A204.1 (cell line): ENCODE data around the gene CLNS1A.
"Not testable (repeated sequence)": the region's sequence is repeated elsewhere in the genome, so short reads cannot be mapped to it uniquely, and the experiment has no call there.

ENCODE experiments used
- FAIRE-seq: peaks from 2 replicates; lab custom pipeline; 2012; peaks lifted over from hg19 to GRCh38; lab: Jason Lieb, UNC

CLNS1A gene

GRCh38 chr11:77617892-77618291 lies 19.7 kb downstream of the CLNS1A start:
- no peak for FAIRE-seq

- no peak for FAIRE-seq
Measured at GRCh38 chr11:77611921-77612320, 25.7 kb downstream of the CLNS1A start.

- no peak for FAIRE-seq
Measured at GRCh38 chr11:77609234-77609633, 28.4 kb downstream of the CLNS1A start.

- FAIRE-seq, result no peak
Measured at GRCh38 chr11:77604281-77604680, 33.3 kb downstream of the CLNS1A start.

GRCh38 chr11:77602381-77603088 lies 35.1 kb downstream of the CLNS1A start:
- FAIRE-seq, result no peak

- no peak for FAIRE-seq
Measured at GRCh38 chr11:77598195-77598594, 39.4 kb downstream of the CLNS1A start.

- FAIRE-seq, result no peak
Measured at GRCh38 chr11:77596626-77597025, 41.0 kb downstream of the CLNS1A start.

- no peak for FAIRE-seq
Measured at GRCh38 chr11:77593883-77594282, 43.7 kb downstream of the CLNS1A start.

GRCh38 chr11:77592727-77593126 lies 44.9 kb downstream of the CLNS1A start:
- no peak for FAIRE-seq

GRCh38 chr11:77590194-77590782 lies 47.3 kb downstream of the CLNS1A start:
- no peak for FAIRE-seq

- no peak for FAIRE-seq
Measured at GRCh38 chr11:77589521-77590193, 47.9 kb downstream of the CLNS1A start, which contains the start of gene AQP11. Gene AQP11 (plus strand): TSS chr11:77589953. CDS start chr11:77589993, 40 bp downstream.

GRCh38 chr11:77589181-77589520 lies 48.4 kb downstream of the CLNS1A start:
- no peak for FAIRE-seq

GRCh38 chr11:77580712-77581337 lies 56.8 kb downstream of the CLNS1A start:
- FAIRE-seq, result no peak

- not testable (repeated sequence) for FAIRE-seq
Measured at GRCh38 chr11:77575428-77575827, 62.2 kb downstream of the CLNS1A start.

GRCh38 chr11:77570896-77571295 lies 66.7 kb downstream of the CLNS1A start:
- FAIRE-seq, result not testable (repeated sequence)

- FAIRE-seq, result no peak
Measured at GRCh38 chr11:77569676-77570070, 67.9 kb downstream of the CLNS1A start.

GRCh38 chr11:77568916-77569675 lies 68.5 kb downstream of the CLNS1A start:
- FAIRE-seq, result no peak

GRCh38 chr11:77568306-77568705 lies 69.3 kb downstream of the CLNS1A start:
- no peak for FAIRE-seq
